Trophoblast cell (in vitro differentiated cells and primary cell): ENCODE results near the gene SPTLC1.
"Not testable (repeated sequence)": the region's sequence is repeated elsewhere in the genome, so short reads cannot be mapped to it uniquely, and the experiment has no call there.

Source experiments
- DNase-seq, 2 donors: peaks; one replicate each; pipeline ENCODE4 v3.0.0-alpha.2; 2016
- H2AFZ ChIP-seq: 2 replicates; pipeline ENCODE4 v1.6.1; 2013; ENCODE audit warnings: low read length, moderate library complexity, mild to moderate bottlenecking; ENCODE audit not compliant: insufficient read depth, poor library complexity
- H2AK5ac ChIP-seq: 2 replicates; pipeline ENCODE4 v1.6.1; 2013; ENCODE audit warnings: mild to moderate bottlenecking, low read length
- H2BK120ac ChIP-seq: 2 replicates; pipeline ENCODE4 v1.6.1; 2013; ENCODE audit warnings: low read length, mild to moderate bottlenecking, moderate library complexity; ENCODE audit not compliant: insufficient read depth, poor library complexity
- H2BK12ac ChIP-seq: 2 replicates; pipeline ENCODE4 v1.6.1; 2013; ENCODE audit warnings: mild to moderate bottlenecking, low read length, moderate library complexity
- H2BK5ac ChIP-seq: 2 replicates; pipeline ENCODE4 v1.6.1; 2013; ENCODE audit warnings: low read length, low read depth, moderate library complexity, mild to moderate bottlenecking; ENCODE audit not compliant: poor library complexity
- H3K14ac ChIP-seq: 2 replicates; pipeline ENCODE4 v1.6.1; 2013; ENCODE audit warnings: mild to moderate bottlenecking, low read length
- H3K18ac ChIP-seq: 2 replicates; pipeline ENCODE4 v1.6.1; 2013; ENCODE audit warnings: mild to moderate bottlenecking, low read length
- H3K23ac ChIP-seq: 2 replicates; pipeline ENCODE4 v1.6.1; 2013; ENCODE audit warnings: low read length
- H3K27ac ChIP-seq: 2 replicates; pipeline ENCODE4 v1.5.1; 2013; ENCODE audit warnings: low read depth, mild to moderate bottlenecking, inconsistent platforms, low read length, moderate library complexity
- H3K27me3 ChIP-seq: 2 replicates; pipeline ENCODE4 v1.6.1; 2013; ENCODE audit warnings: inconsistent platforms, mild to moderate bottlenecking, low read length, moderate library complexity; ENCODE audit not compliant: insufficient read depth
- H3K36me3 ChIP-seq, 2 experiments: 1 replicate in 1 of 2; 2 replicates in 1 of 2; pipeline ENCODE4 v1.6.1; 2013; ENCODE audit warnings: low read length in 2 of 2, mild to moderate bottlenecking in 2 of 2, moderate library complexity in 1 of 2; ENCODE audit not compliant: insufficient read depth in 2 of 2, control insufficient read depth in 1 of 2
- H3K4ac ChIP-seq: 2 replicates; pipeline ENCODE4 v1.6.1; 2013; ENCODE audit warnings: low read depth, mild to moderate bottlenecking, low read length, moderate library complexity
- H3K4me1 ChIP-seq, 2 experiments: 1 replicate in 1 of 2; 2 replicates in 1 of 2; pipeline ENCODE4 v1.6.1; 2013; ENCODE audit warnings: low read length in 2 of 2, mild to moderate bottlenecking in 2 of 2, moderate library complexity in 1 of 2; ENCODE audit not compliant: insufficient read depth in 2 of 2, control insufficient read depth in 1 of 2
- H3K4me2 ChIP-seq: 2 replicates; pipeline ENCODE4 v1.6.1; 2013; ENCODE audit warnings: inconsistent platforms, mild to moderate bottlenecking, low read length, moderate library complexity
- H3K4me3 ChIP-seq: 2 replicates; pipeline ENCODE4 v1.5.1; 2013; ENCODE audit warnings: mild to moderate bottlenecking, low read depth, low read length, inconsistent platforms
- H3K79me1 ChIP-seq: one replicate; pipeline ENCODE4 v1.6.1; 2013; ENCODE audit warnings: low read length
- H3K79me2 ChIP-seq: 2 replicates; pipeline ENCODE4 v1.6.1; 2013; ENCODE audit warnings: low read length, mild to moderate bottlenecking; ENCODE audit not compliant: control insufficient read depth, insufficient read depth, poor library complexity
- H3K9ac ChIP-seq: 2 replicates; pipeline ENCODE4 v1.6.1; 2013; ENCODE audit warnings: mild to moderate bottlenecking, low read length
- H3K9me3 ChIP-seq: 2 replicates; pipeline ENCODE4 v1.6.1; 2013; ENCODE audit warnings: low read depth, mild to moderate bottlenecking, control low read depth, inconsistent platforms, low read length; ENCODE audit not compliant: insufficient read depth
- H4K12ac ChIP-seq: 2 replicates; pipeline ENCODE4 v1.6.1; 2013; ENCODE audit warnings: low read depth, mild to moderate bottlenecking, low read length, moderate library complexity
- H4K8ac ChIP-seq: 2 replicates; pipeline ENCODE4 v1.6.1; 2013; ENCODE audit warnings: low read depth, mild to moderate bottlenecking, low read length, moderate library complexity
- H4K91ac ChIP-seq: one replicate; pipeline ENCODE4 v1.6.1; 2013; ENCODE audit warnings: low read depth, mild to moderate bottlenecking, low read length, moderate library complexity
- WGBS: extraction: QIAGEN DNeasy Blood & Tissue Kit; methylation state at CpG from one replicate; pipeline ENCODE4 v1.1.7; 2013; ENCODE audit warnings: missing lambda C conversion rate; ENCODE audit not compliant: insufficient read length, insufficient coverage; ENCODE audit errors: extremely low coverage; 5-methylcytosine and 5-hydroxymethylcytosine counted together

Gene SPTLC1

GRCh38 chr9:92160786-92161185 lies 45.6 kb upstream of the SPTLC1 start:
- Histone ChIP-seq H4K8ac (no peak overlapping the region), H2BK12ac (no peak overlapping the region), H3K23ac (no peak overlapping the region), H3K27ac (no peak overlapping the region), H2AFZ (no peak overlapping the region), H4K12ac (no peak overlapping the region), H3K79me2 (no peaks in the 10 kb centered on the region), H3K27me3 (no peaks in the 10 kb centered on the region), H3K4me2 (no peak overlapping the region), H3K4me1 (peaks cover 6 to 11% of the 10 kb centered on the region in 2 experiments), H3K79me1 (peaks cover 2% of the 10 kb centered on the region), H3K14ac (no peak overlapping the region), H3K4me3 (no peak overlapping the region), H2AK5ac (no peak overlapping the region), H3K9ac (no peak overlapping the region), H2BK5ac (no peak overlapping the region), H4K91ac (no peak overlapping the region), H2BK120ac (no peak overlapping the region), H3K36me3 (no peaks in the 10 kb centered on the region), H3K9me3 (peaks cover 14% of the 10 kb centered on the region), H3K4ac (no peak overlapping the region), H3K18ac (no peak overlapping the region)
- no peak for DNase-seq
- no CpG with 5 or more reads among the region's 10 CpGs for WGBS

DNA sequence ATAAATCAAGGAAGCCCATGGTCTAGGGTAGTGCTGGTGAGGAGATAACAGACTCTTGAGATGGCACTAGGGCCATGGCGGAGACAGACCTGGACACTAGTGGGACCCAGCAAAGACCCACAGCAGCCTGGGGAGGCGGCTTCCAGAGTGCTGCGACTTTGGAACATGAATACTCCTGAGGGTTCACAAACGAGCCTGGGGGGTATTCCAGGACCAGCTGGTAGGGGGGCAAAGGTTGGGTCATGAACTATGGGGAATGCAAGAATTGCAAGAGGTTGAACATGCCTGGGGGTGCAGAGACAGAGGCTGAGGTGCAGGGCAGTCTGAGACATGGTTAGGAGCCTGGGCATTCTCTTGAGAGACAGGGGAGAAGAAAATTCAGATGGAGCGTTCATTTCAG lies 43.8 kb upstream of the SPTLC1 start:
- H3K4me1 ChIP-seq = peaks cover 4 to 8% of the 10 kb centered on the region in 2 experiments

DNA sequence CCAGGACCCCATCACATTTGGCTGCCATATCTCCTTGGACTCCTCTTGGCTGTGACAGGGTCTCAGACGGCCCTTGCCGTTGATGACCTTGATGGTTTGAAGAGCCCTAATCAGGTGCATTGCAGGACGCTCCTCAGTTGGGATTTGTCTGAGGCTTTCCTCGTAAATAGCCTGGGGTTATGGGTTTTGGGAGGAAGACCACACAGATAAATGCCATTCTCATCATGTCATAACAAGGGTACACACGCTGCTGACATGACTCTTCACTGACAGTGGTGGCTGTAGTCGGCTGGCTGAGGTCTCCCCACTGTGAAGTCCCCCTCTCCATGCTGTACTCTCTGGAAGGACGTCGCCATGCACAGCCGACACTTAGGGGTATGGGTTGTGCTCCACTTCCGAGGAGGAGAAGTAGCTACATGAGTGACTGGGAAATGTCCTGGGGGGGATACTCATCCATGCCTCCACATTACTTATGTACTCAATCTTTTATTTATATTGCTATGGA lies 42.9 kb upstream of the SPTLC1 start:
- no peak overlapping the region for H4K8ac ChIP-seq
- no peak overlapping the region for H2BK5ac ChIP-seq
- no peak overlapping the region for H3K9ac ChIP-seq
- no peak overlapping the region for H3K4me2 ChIP-seq
- no CpG with 5 or more reads among the region's 10 CpGs for WGBS
- no peak overlapping the region for H4K91ac ChIP-seq
- H3K4me3 ChIP-seq = no peak overlapping the region
- no peak overlapping the region for H4K12ac ChIP-seq
- H2AK5ac ChIP-seq = no peak overlapping the region
- H3K14ac ChIP-seq = no peak overlapping the region
- H3K79me1 ChIP-seq = peaks cover 6% of the 10 kb centered on the region
- H2BK12ac ChIP-seq = no peak overlapping the region
- H3K36me3 ChIP-seq = no peaks in the 10 kb centered on the region
- no peaks in the 10 kb centered on the region for H3K27me3 ChIP-seq
- DNase-seq = no peak
- no peak overlapping the region for H2BK120ac ChIP-seq
- no peak overlapping the region for H3K4ac ChIP-seq
- peaks cover 3 to 7% of the 10 kb centered on the region in 2 experiments for H3K4me1 ChIP-seq
- no peaks in the 10 kb centered on the region for H3K79me2 ChIP-seq
- peaks cover 13% of the 10 kb centered on the region for H3K9me3 ChIP-seq
- H3K27ac ChIP-seq = no peak overlapping the region
- H2AFZ ChIP-seq = no peak overlapping the region
- H3K23ac ChIP-seq = no peak overlapping the region
- no peak overlapping the region for H3K18ac ChIP-seq

More for the DNA sequence above, 43.8 kb upstream of the SPTLC1 start:
- Histone ChIP-seq H3K4me3 (no peak overlapping the region), H3K79me2 (no peaks in the 10 kb centered on the region), H3K14ac (no peak overlapping the region), H4K8ac (no peak overlapping the region), H3K23ac (no peak overlapping the region), H4K91ac (no peak overlapping the region), H2BK120ac (no peak overlapping the region), H3K4me2 (no peak overlapping the region), H3K27ac (no peak overlapping the region), H4K12ac (no peak overlapping the region), H2AFZ (no peak overlapping the region), H3K36me3 (no peaks in the 10 kb centered on the region), H2AK5ac (no peak overlapping the region), H3K79me1 (peaks cover 2% of the 10 kb centered on the region), H2BK12ac (no peak overlapping the region), H3K27me3 (no peaks in the 10 kb centered on the region), H3K4ac (no peak overlapping the region), H2BK5ac (no peak overlapping the region), H3K9ac (no peak overlapping the region), H3K18ac (no peak overlapping the region), H3K9me3 (peaks cover 14% of the 10 kb centered on the region)
- WGBS = no CpG with 5 or more reads among the region's 5 CpGs
- DNase-seq = no peak

DNA sequence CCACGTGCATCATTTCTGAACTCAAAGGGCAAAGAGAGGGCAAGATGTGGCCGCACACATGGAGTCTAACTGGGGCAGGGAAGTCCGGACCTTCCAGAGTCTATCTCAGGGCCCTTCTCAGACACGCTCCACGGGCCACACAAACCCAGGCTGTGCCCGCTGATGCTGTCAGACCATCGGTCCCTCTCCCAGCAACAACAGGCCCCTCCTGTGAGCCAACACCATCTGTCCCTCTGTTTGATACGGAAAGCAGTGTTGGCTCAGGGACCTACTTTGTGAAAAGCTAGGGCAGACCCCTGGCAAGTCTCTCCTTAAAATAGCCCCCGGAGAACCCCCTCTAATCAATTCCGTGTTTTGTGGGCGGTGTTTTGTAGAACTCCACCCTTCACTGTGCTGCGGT lies 40.5 kb upstream of the SPTLC1 start:
- not testable (repeated sequence) for H3K18ac ChIP-seq, H3K9ac ChIP-seq, H2BK12ac ChIP-seq, H3K27ac ChIP-seq, H3K4me3 ChIP-seq, H3K4ac ChIP-seq, H2AK5ac ChIP-seq, H3K79me1 ChIP-seq, H3K23ac ChIP-seq, H2AFZ ChIP-seq, H3K36me3 ChIP-seq, DNase-seq, H4K91ac ChIP-seq, H3K4me2 ChIP-seq, H3K9me3 ChIP-seq, H3K14ac ChIP-seq, H2BK5ac ChIP-seq, H3K79me2 ChIP-seq, H3K27me3 ChIP-seq, H4K8ac ChIP-seq, H4K12ac ChIP-seq
- H3K4me1 ChIP-seq = peaks cover 9 to 16% of the 10 kb centered on the region in 2 experiments
- WGBS = no CpG with 5 or more reads among the region's 12 CpGs
- H2BK120ac ChIP-seq = peak overlapping the region; percentile 41
